ENCODE data around the gene PPM1G.
"Not testable (repeated sequence)": the region's sequence is repeated elsewhere in the genome, so short reads cannot be mapped to it uniquely, and the experiment has no call there.

Gene PPM1G

DNA sequence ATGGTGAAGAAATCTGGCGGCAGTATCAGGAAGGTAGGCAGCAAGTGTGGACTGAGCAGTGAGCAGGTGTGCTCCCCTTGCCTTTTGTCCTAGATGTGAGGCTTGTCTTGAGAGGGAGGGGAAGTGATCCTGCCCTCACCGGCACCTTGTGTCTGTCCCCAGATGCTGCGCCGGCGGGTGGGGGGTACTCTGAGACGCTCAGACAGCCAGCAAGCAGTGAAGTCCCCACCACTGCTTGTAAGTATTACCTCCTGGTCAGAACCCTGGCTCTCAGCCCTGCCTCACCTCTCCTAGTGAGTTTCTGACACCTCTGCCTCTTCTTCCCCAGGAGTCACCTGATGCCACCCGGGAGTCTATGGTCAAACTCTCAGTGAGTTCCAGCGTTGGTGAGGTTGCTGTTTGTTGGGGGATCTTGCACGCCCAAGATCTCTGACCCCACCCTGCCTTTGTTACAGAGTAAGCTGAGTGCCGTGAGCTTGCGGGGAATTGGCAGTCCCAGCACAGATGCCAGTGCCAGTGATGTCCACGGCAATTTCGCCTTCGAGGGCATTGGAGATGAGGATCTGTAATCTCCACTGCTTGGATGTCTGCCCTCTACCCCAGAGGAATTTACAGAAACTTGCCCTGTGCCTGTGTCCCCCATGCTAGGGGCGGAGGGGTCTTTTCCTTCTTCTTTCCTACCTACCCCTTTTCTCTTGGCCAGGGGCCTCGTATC lies 33.1 kb downstream of the PPM1G start:
- no peak for DNase-seq (ENCODE audit: low read depth in 1 of 2, low spot score in 1 of 2)

DNA sequence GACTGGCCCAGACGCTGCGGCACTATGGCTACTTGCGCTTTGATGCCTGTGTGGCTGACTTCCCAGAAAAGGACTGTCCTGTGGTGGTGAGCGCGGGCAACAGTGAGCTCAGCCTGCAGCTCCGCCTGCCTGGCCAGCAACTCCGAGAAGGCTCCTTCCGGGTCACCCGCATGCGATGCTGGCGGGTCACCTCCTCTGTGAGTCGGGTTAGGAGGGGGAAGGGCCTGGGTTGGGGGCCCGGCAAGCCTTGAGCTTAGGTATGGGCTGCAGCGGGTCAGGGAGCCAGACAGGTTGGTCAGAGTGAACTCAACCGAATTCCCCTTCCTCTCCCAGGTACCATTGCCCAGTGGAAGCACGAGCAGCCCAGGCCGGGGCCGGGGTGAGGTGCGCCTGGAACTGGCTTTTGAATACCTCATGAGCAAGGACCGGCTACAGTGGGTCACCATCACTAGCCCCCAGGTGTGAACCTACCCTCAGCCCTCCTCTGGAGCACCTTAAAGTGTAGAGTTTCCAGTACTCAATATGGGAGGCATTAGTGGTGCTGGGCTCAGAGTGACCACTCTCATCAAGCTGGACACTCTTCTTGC lies 33.8 kb downstream of the PPM1G start:
- no peak for DNase-seq (ENCODE audit: low read depth in 1 of 2, low spot score in 1 of 2)

DNA sequence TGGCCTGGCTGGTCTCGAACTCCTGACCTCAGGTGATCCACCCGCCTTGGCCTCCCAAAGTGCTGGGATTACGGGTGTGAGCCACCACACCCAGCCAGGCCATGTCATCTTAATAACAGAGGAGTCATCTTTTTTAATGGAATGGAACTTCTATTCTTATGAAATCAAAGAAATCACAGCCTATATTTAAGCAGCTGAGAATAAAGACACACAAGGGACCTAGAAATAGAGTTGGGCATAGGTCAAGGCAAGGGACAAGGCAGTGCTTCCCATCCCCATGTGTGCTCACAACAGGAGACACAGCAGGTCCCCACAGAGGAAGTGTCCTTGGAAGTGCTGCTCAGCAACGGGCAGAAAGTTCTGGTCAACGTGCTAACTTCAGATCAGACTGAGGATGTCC lies 35.8 kb downstream of the PPM1G start:
- no peak for DNase-seq (ENCODE audit: low read depth in 1 of 2, low spot score in 1 of 2)

DNA sequence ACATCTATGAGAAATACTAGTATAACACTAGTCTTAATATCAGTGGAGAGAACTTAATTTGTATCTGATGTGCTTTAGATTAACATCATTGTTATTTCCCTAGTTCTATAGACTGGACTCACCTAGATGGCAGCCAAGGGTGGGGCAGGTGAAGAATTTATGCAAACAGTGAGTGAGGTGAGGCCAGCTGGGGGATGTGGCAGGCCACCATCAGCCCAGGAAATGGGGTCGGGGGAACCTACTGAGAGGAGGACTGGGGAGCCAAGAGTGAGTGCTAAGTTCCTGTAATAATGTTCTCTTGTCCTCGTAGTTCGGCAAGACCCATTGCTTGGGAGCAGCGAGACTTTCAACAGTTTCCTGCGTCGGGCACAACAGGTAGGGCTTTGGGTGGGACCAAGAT lies 36.5 kb downstream of the PPM1G start:
- no peak for DNase-seq (ENCODE audit: low read depth in 1 of 2, low spot score in 1 of 2)

DNA sequence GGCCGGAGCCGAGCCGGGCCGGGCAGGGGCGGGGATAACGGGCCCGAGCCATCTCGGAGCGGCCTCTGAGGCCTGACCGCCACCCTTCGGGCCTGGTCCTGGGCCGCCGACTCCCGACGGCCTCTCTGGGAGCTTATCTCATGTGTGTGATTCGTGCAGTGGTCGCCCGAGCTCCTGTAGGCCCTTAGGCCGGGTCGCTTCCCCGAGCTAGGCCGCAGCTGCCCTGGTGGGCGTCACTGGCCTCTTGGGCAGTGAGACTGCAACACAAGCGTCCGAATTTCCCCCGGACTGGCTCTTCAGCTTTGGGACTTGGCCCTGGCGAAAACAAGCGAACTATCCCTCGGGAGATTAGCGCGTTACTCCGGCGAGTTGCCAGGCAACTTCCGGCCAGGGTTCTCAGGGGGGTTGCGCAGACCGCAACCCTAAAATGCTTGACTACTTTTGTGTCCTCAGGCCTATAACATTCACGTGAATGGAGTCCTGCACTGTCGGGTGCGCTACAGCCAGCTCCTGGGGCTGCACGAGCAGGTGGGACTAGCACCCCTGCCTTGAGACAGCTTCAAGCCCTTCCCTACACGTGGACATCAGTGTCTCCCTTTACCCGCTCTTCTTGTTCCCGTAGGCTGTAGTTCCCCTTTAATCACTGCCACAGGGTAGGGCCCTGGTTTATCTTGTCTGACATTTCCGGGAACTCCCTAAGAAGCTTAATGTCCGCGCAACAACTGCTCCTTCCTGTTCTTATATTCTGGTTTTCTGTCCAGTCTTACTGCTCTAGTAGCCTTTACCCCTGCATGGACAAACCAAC lies 38.4 kb downstream of the PPM1G start:
- no peak for DNase-seq (ENCODE audit: low read depth in 1 of 2, low spot score in 1 of 2)

DNA sequence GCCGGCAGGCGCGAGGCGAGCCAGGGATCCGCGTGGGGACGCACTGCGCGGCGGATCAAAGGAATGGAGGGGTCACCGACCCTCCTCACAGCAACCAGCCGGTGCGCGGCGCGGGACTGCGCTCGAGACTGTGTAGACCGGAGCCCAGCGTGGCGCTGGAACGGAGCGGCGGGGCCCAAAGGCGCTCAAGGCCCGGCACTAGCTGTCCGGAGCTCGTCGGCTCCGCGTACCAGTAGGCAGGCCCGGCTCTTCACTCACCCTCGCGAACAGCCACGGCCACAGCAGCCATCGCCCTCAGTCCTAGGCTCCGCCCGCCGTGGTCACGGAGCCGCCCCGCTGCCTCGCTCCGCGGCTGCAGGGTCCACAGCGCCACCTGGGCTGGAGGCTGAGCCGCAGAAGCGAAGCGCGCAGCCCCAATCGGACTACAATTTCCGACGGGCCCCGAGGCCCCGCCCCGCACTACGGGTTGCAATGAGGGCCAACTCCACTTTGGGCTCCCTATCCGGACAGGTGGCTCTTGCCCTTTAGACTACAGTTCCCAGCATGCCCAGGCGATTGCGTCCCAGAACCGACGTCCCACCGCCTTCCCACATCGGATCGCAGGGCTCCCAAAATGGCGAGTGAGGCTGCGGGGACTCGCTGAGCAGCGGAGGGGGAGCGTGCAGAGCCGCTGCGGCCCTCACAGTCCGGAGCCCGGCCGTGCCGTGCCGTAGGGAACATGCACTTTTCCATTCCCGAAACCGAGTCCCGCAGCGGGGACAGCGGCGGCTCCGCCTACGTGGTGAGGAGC lies 39.2 kb downstream of the PPM1G start, which contains the start of the genes EIF2B4 and SNX17:
TSS of gene EIF2B4 (minus strand) at position 313 of the 790 bp plus-strand sequence. CDS start at position 289, 24 bp downstream.
TSS of gene SNX17 (plus strand) at position 591 of the 790 bp plus-strand sequence. CDS start at position 719, 128 bp downstream.
- DNase-seq (ENCODE audit: low read depth in 1 of 2, low spot score in 1 of 2) = peak; percentile 99

DNA sequence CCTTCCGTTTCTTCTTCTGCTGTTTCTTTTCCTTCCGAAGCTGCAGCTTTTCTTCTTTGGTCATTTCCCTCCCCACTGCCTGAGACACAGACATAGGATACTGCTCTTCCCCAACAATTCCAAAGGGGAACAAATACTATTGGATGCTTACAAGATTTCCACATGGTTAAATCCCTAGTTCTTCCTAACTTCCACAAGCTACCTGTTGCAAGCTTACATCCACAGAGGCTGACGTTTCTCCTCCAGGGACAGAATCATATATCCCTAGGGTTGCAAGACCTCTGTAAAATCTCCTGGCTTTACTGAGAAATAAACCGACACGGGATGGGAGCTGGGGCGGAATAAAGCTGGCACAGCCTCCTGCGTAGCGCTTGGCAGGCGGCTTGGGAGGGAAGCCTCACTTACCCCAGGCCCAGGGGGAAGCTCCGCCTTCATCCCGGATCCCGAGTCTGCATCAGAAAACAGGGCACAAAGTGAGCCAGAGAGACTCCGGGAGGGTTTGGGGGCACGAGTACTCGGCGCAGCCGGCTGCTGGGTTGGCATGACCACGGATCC lies 39.8 kb downstream of the PPM1G start:
- DNase-seq (ENCODE audit: low read depth in 1 of 2, low spot score in 1 of 2) = no peak

DNA sequence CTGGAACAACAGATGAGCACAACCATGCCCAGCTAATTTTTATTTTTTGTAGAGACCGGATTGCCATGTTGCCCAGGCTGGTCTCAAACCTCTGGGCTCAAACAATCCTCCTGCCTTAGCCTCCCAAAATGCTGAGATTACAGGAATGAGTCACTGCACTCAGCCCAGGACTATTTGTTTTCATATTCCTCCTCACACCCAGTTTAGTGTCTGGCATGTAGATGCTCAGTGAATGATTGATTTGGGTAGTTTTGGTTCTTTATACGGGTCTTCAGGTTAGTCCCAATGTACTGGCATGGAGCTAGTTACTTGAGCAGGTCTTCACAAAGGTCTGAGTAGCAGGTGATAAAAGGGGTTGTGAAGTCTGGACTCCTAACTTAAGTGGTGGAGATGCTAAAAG lies 45.5 kb downstream of the PPM1G start:
- no peak for DNase-seq (ENCODE audit: low read depth in 1 of 2, low spot score in 1 of 2)

DNA sequence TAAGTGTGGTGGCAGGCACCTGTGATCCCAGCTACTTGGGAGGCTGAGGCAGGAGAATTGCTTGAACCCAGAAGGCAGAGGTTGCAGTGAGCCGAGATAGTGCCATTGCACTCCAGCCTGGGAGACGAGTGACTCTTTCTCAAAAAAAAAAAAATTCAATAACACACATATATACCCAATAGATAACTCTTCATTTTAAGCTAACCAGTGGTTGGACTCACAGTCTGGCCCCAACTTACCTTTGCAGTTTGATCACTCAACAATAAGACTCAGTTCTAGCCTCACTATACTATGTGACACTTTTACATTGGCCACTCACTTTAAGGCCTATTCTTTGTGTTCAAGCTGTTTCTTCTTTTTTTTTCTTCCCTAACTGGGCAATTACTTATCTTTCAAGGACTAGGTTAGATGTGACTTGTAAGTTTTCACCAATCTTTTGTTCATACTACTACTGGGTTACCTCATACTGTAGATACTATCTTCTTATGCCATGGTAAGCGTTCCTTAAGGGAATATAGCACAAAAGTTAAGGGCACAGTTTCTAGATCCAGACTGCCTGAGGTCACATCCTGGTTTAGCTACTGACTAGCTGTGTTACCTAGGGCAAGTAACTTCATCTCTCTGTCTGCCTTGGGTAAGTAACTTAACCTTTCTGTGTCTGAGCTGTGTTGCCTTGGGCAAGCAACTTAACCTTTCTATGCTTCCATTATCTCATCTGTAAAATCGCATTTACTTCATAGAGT lies 46.5 kb downstream of the PPM1G start:
- DNase-seq (ENCODE audit: low read depth in 1 of 2, low spot score in 1 of 2) = no peak

DNA sequence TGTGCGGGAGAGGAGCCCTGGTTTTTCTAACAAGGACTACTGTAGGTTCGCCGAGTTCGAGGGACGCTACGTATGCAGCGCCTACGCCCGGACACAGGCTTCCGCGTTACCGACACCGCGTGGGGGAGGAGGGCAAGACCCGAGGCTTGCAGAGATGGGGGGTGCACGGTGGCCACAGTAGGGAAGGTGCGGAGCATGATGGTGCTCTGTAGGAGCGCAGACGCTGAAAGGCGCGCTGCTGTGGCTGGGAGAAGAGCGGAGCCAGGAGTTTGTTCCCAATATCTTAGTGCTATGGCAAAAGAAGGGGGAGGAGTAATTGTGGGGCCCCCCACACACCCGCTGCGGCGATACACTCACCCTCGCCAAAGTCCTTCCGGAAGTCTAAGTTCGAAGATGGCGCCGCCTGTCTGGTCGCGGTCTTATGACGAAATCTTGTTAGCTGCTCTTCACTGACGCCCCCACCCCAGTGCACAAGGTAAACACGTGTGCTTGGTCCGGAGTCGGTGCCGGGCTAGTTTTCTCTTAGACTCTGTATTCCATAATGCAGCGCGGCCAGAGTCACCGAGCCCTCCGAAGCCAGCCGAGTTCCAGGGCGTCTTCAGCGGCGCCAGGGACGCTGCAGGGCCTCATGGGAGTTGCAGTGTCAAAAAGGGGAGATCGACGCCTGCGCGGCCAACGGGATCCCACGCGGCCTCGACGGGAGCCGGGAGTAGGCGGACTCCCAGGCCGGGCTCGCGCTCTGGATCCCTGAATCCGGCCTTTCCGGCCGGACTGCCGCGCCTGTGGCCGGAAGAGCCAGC lies 52.8 kb downstream of the PPM1G start, which contains the start of gene GTF3C2:
TSS of gene GTF3C2 (minus strand) at position 383 of the 800 bp plus-strand sequence. CDS start 13,210 bp downstream, outside the sequence.
- DNase-seq (ENCODE audit: low read depth in 1 of 2, low spot score in 1 of 2) = peak; percentile 82

DNA sequence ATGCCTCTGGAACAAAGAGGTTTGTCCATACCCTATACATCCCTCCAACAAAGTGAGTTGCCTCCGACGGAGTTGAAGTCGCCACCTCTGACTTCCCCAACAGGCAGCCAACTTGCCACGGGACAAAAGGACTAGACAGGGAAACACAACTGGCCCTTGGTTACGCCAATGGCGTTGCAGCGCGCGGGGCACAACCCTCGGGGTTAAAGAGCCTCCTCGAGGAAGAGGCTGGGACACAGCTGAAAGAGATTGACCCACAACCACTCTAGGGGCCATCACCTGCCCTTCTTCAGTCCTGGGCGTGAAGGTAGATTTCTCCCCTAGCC lies 53.4 kb downstream of the PPM1G start:
- DNase-seq (ENCODE audit: low read depth in 1 of 2, low spot score in 1 of 2) = peak in 1 of 2 donors; percentile 37

DNA sequence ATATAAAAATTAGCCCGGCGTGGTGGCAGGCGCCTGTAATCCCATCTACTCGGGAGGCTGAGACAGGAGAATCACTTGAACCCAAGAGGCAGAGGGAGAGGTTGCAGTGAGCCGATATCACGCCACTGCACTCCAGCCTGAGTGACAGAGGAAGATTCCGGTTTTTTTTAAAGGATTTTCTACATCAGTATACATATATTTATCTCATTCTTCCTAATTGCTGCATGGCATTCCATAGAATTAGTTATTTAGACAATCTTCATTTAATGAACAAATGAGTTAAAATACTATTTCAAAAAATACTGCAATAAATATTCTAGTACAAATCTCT lies 54.8 kb downstream of the PPM1G start:
- DNase-seq (ENCODE audit: low read depth in 1 of 2, low spot score in 1 of 2) = no peak

DNA sequence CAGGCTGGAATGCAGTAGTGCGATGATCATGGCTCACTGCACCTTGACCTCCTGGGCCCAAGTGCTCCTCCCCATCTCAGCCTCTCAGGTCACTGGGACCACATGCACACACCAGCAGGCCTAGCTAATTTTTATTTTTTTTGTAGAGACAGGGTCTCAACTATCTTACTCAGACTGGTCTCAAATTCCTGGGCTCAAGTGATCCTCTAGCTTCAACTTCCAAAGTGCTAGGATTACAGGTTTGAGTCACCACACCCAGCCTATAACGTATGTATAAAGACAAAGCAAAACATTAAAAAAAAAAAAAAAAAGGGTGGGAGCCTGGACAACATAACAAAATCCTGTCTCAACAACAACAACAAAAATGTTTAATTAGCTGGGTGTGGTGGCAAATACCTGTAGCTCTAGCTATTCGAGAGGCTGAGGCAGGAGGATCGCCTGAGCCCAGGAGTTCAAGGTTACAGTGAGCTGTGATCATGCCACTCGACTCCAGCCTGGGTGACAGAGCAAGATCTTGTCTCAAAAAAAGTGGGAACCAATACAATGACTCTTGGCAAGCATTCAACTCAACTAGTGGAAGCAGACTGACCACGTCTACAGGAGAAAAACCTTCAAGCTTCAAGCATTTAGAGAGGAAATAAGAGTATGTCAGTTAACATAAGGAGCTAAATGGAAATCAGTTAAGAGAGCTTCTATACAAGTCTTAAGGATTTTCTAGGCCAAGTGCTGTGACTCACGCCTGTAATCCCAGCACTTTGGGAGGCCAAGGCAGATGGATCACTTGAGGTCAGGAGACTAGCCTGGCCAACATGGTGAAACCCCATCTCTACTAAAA lies 55.4 kb downstream of the PPM1G start:
- no peak for DNase-seq (ENCODE audit: low read depth in 1 of 2, low spot score in 1 of 2)

DNA sequence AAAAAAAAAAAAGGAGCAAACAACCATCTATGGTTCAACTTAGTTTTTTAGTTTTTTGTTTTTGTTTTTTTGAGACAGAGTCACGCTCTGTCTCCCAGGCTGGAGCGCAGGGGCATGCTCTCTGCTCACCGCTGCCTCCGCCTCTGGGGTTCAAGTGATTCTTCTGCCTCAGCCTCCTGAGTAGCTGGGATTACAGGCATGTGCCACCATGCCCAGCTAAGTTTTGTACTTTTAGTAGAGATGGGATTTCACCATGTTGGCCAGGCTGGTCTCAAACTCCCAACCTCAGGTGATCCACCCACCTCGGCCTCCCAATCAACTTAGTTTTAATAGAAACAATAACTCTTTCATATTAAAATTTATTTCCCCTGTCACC lies 56.0 kb downstream of the PPM1G start:
- DNase-seq (ENCODE audit: low read depth in 1 of 2, low spot score in 1 of 2) = not testable (repeated sequence)

DNA sequence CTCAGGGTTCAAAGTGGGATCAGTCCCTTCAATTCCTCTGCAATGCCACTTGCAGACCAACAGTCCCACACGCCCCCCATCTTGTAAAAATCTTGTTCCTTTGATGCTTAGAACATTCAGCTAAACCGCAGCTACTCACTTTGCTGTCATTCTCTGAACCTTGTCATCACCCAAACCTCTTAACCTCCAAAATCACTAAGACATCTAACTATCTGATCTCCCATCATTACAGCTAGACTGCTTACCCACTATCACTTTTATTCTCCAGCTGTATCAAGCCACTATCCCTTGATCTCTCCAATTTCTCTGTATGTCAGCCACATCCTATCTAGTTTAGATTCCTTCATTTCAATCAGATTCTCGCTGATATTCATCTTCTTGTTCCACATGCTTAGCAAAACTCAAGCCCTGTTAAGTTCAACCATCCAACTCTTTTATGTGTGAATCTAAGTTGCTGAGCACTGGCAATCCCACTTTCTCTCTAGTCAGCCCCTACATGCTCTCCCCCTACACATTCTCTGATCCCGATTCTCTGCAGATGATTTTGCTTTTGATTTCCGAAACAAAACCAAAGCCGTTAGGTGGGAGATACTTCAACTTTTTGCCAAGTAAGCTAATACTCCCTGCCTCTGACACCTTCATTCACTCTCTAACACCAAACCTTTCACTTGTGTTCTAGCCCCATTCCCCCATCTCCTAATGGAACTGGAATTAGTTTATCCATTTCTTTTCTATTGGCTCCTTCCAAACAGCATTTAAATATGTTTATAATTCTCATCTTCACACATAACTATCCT lies 57.4 kb downstream of the PPM1G start:
- no peak for DNase-seq (ENCODE audit: low read depth in 1 of 2, low spot score in 1 of 2)

DNA sequence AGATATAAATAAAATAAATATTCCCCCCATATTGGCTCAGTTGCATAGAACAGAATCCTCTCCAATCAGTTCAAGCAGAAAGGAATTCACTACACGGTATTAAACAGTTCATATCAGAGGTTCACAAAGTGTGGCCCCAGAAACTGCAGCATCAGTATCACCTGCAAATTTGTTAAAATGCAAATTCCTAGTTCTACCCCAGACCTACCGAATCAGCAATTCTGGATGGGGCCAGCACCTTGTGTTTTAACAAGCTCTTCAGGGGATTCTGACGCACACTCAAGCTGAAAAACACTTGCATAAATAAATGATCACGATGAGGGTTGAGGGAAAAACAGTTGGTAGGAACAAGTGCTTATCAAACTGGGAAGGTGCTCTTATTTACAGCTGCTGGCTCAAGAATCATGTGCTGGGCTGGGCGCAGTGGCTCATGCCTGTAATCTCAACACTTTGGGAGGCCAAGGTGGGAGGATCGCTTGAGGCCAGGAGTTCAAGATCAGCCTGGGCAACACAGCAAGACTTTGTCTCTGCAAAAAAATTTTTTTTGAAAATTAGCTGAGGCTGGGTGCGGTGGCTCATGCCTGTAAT lies 59.2 kb downstream of the PPM1G start:
- DNase-seq (ENCODE audit: low read depth in 1 of 2, low spot score in 1 of 2) = no peak

DNA sequence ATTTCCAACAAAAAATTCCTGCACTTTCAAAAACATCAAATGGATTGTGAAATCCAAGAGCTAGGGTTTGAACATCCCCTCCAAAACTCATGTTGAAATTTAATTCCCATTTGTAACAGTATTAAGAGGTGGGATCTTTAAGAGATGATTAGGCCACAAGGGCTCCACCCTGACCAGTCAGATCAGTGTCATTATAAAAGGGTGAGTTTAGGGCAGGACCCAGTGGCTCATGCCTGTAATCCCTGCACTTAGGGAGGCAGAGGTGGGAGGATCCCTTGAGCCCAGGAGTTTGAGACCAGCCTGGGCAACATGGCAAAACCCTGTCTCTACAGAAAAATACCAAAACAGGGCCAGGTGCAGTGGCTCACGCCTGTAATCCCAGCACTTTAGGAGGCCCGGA lies 61.8 kb downstream of the PPM1G start:
- no peak for DNase-seq (ENCODE audit: low read depth in 1 of 2, low spot score in 1 of 2)
